GM23338 (cell line): ENCODE results near the gene SOHLH1. TPM values are rescaled to one million over a fixed set of nuclear protein-coding genes. Genes with fewer than 3 reads are reported as not detected.

Source experiments
- ATAC-seq: fragments of 200-7000 bp; cut with Tn5 transposase; 3 replicates; pipeline ENCODE4 v1.9.1; 2020
- DNase-seq: peaks from one replicate; pipeline ENCODE4 v3.0.0-alpha.2; 2015; ENCODE audit warnings: low spot score
- H2AFZ ChIP-seq: fragments of 200-600 bp; sonication (generic); 2 replicates; pipeline ENCODE4 v1.8.0; 2016; ENCODE audit warnings: antibody characterized with exemption, mild to moderate bottlenecking, moderate library complexity
- H3F3A ChIP-seq: fragments of 200-600 bp; sonication (generic); replicated peaks from 2 replicates; pipeline ENCODE4 v1.8.0; 2017; ENCODE audit warnings: antibody characterized with exemption, mixed run types, low read depth
- H3K27ac ChIP-seq: fragments of 200-600 bp; sonication (generic); 2 replicates; pipeline ENCODE4 v1.6.1; 2016; ENCODE audit warnings: low read depth
- H3K27me3 ChIP-seq: fragments of 200-600 bp; sonication (generic); 2 replicates; pipeline ENCODE4 v1.8.0; 2016; ENCODE audit warnings: mild to moderate bottlenecking, mixed run types, moderate library complexity; ENCODE audit not compliant: insufficient read depth
- H3K36me3 ChIP-seq: fragments of 200-600 bp; sonication (generic); 2 replicates; pipeline ENCODE4 v1.8.0; 2016; ENCODE audit warnings: mild to moderate bottlenecking; ENCODE audit not compliant: insufficient read depth
- H3K4me1 ChIP-seq: fragments of 200-600 bp; sonication (generic); 2 replicates; pipeline ENCODE4 v1.8.0; 2016; ENCODE audit warnings: mild to moderate bottlenecking, moderate library complexity; ENCODE audit not compliant: insufficient read depth
- H3K4me2 ChIP-seq: fragments of 200-600 bp; sonication (generic); 2 replicates; pipeline ENCODE4 v1.7.1; 2017; ENCODE audit warnings: mixed run types
- H3K4me3 ChIP-seq: fragments of 200-600 bp; sonication (generic); 2 replicates; pipeline ENCODE4 v1.6.1; 2016; ENCODE audit warnings: mixed run types
- H3K79me2 ChIP-seq: fragments of 200-600 bp; sonication (generic); replicated peaks from 2 replicates; pipeline ENCODE4 v1.8.0; 2017; ENCODE audit warnings: mild to moderate bottlenecking; ENCODE audit not compliant: insufficient read depth
- H3K9me2 ChIP-seq: fragments of 200-600 bp; sonication (generic); 2 replicates; pipeline ENCODE4 v1.8.0; 2017; ENCODE audit not compliant: insufficient read depth
- H4K20me1 ChIP-seq: fragments of 200-600 bp; sonication (generic); replicated peaks from 2 replicates; pipeline ENCODE4 v1.8.0; 2017; ENCODE audit warnings: mild to moderate bottlenecking; ENCODE audit not compliant: insufficient read depth
- H3K27ac Mint-ChIP-seq: 2 replicates; pipeline ENCODE4 v1.8.0; 2020; ENCODE audit warnings: inconsistent platforms, mild to moderate bottlenecking, moderate library complexity, mixed read lengths
- H3K27me3 Mint-ChIP-seq: 3 replicates; pipeline ENCODE4 v1.8.0; 2022; ENCODE audit warnings: low read depth, mild to moderate bottlenecking, moderate library complexity, mixed read lengths, inconsistent platforms; ENCODE audit not compliant: insufficient read depth, poor library complexity
- H3K36me3 Mint-ChIP-seq: 3 replicates; pipeline ENCODE4 v1.8.0; 2021; ENCODE audit warnings: low read depth, mild to moderate bottlenecking, inconsistent platforms, moderate library complexity, mixed read lengths
- H3K4me1 Mint-ChIP-seq: 3 replicates; pipeline ENCODE4 v1.8.0; 2020; ENCODE audit warnings: mild to moderate bottlenecking, inconsistent platforms, mixed read lengths
- H3K4me3 Mint-ChIP-seq: 3 replicates; pipeline ENCODE4 v1.8.0; 2021; ENCODE audit warnings: moderate library complexity, mild to moderate bottlenecking, inconsistent platforms, mixed read lengths
- H3K9me3 Mint-ChIP-seq: 3 replicates; pipeline ENCODE4 v1.8.0; 2020; ENCODE audit warnings: moderate library complexity, mild to moderate bottlenecking, inconsistent platforms, mixed read lengths
- CREB1 ChIP-seq: fragments of 250-450 bp; sonication (Bioruptor Pico); IDR thresholded peaks from 2 replicates; pipeline ENCODE4 v1.5.0; 2020; ENCODE audit warnings: low read depth, mild to moderate bottlenecking, moderate library complexity
- ETS1 ChIP-seq: IDR thresholded peaks from 2 replicates; pipeline ENCODE4 v1.6.1; 2016; ENCODE audit warnings: antibody characterized with exemption
- EZH2 ChIP-seq: fragments of 200-600 bp; sonication (generic); IDR thresholded peaks from one replicate; pipeline ENCODE4 v1.8.0; 2017; ENCODE audit warnings: antibody characterized with exemption, mild to moderate bottlenecking, low read depth; ENCODE audit not compliant: unreplicated experiment
- EZH2phosphoT487 ChIP-seq: fragments of 200-600 bp; sonication (generic); IDR thresholded peaks from one replicate; pipeline ENCODE4 v1.8.1; 2018; ENCODE audit warnings: antibody characterized with exemption; ENCODE audit not compliant: unreplicated experiment
- JUNB ChIP-seq: IDR thresholded peaks from one replicate; pipeline ENCODE4 v1.6.1; 2016; ENCODE audit warnings: antibody characterized with exemption; ENCODE audit not compliant: unreplicated experiment
- NANOG ChIP-seq: IDR thresholded peaks from 2 replicates; pipeline ENCODE4 v1.6.1; 2016; ENCODE audit warnings: antibody characterized with exemption, borderline replicate concordance
- POLR2AphosphoS5 ChIP-seq: IDR thresholded peaks from 2 replicates; pipeline ENCODE4 v1.6.1; 2016; ENCODE audit warnings: antibody characterized with exemption, low read depth
- STAT1 ChIP-seq: IDR thresholded peaks from one replicate; pipeline ENCODE4 v1.6.1; 2016; ENCODE audit warnings: antibody characterized with exemption; ENCODE audit not compliant: unreplicated experiment
- ZNF114 ChIP-seq: fragments of 250-450 bp; sonication (Bioruptor Pico); IDR thresholded peaks from 2 replicates; pipeline ENCODE4 v1.5.0; 2020; ENCODE audit warnings: mild to moderate bottlenecking, moderate library complexity
- ZNF331 ChIP-seq: fragments of 250-450 bp; sonication (Bioruptor Pico); IDR thresholded peaks from 2 replicates; pipeline ENCODE4 v1.5.0; 2020; ENCODE audit warnings: low read depth, mild to moderate bottlenecking, moderate library complexity
- ZNF462 ChIP-seq: fragments of 250-450 bp; sonication (Bioruptor Pico); IDR thresholded peaks from 2 replicates; pipeline ENCODE4 v1.5.0; 2020; ENCODE audit warnings: mild to moderate bottlenecking, moderate library complexity
- polyA plus RNA-seq: library from polyadenylated mRNA; unstranded; fragments of >200 nt; fragmentation: Nextera tagmentation; extraction: Ambion mirVana; gene quantifications from 2 replicates; pipeline ENCODE4 v1.2.1, GENCODE V29; 2016
- total RNA-seq: library from RNA; depleted of rRNA; stranded (reverse); fragments of >200 nt; shearing (Covaris generic); gene quantifications from 2 replicates; pipeline ENCODE4 v1.2.3, GENCODE V29; 2014
- TF ChIP-seq, protein P1 (sequence below): IDR thresholded peaks from one replicate; pipeline ENCODE4 v1.6.1; 2018; ENCODE audit warnings: antibody characterized with exemption; ENCODE audit not compliant: unreplicated experiment
- TF ChIP-seq, protein P2 (sequence below), 2 experiments: fragments of 200-600 bp in 1 of 2; sonication (generic) in 1 of 2; conservative IDR thresholded peaks; 2 replicates each; pipeline versions ENCODE4 v1.5.1 to v1.6.1; 2016 to 2017; ENCODE audit warnings: antibody characterized with exemption in 2 of 2, low read depth in 2 of 2, mild to moderate bottlenecking in 2 of 2, moderate library complexity in 1 of 2

Gene SOHLH1
- total and polyA plus RNA-seq, 2 experiments from 2014 or later, result 0.21 TPM; not detected in 1

DNA sequence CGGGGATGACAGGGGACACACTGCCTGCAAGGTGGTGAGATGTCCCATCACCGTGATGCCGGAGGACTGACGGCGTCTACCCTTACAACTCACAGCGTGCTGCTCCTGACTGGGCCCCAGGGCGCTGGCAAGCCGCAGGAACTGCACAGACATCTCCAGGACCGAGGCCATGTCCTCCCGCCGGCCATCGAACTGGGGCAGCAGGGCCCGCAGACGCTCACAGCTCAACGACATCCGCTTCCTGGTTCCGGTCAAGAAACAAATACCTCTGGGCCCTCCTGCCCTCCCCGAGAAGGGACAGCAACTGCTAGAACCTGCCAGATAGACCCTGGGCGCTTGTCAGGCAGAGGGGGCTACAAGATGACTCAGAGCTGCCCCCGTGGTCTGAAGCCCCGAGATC, 1.0 kb downstream of the SOHLH1 start:
- no peak overlapping the region for H3K4me3 ChIP-seq
- 0 out of 2 replicates have a peak, but pooled peaks cover 3% of the 10 kb centered on the region for H3K27me3 ChIP-seq
- no peak for ATAC-seq
- H3K4me2 ChIP-seq, result no peak overlapping the region
- H3K9me2 ChIP-seq, result no peaks in the 10 kb centered on the region
- no peaks in the 10 kb centered on the region for H3K9me3 Mint-ChIP-seq
- no peak overlapping the region for H3K27ac Mint-ChIP-seq
- H3K4me3 Mint-ChIP-seq, result no peak overlapping the region
- no peak overlapping the region for H3K27ac ChIP-seq
- H3K4me1 Mint-ChIP-seq, result no peaks in the 10 kb centered on the region
- no peaks in the 10 kb centered on the region for H3F3A ChIP-seq
- TF ChIP-seq, protein P1, sequence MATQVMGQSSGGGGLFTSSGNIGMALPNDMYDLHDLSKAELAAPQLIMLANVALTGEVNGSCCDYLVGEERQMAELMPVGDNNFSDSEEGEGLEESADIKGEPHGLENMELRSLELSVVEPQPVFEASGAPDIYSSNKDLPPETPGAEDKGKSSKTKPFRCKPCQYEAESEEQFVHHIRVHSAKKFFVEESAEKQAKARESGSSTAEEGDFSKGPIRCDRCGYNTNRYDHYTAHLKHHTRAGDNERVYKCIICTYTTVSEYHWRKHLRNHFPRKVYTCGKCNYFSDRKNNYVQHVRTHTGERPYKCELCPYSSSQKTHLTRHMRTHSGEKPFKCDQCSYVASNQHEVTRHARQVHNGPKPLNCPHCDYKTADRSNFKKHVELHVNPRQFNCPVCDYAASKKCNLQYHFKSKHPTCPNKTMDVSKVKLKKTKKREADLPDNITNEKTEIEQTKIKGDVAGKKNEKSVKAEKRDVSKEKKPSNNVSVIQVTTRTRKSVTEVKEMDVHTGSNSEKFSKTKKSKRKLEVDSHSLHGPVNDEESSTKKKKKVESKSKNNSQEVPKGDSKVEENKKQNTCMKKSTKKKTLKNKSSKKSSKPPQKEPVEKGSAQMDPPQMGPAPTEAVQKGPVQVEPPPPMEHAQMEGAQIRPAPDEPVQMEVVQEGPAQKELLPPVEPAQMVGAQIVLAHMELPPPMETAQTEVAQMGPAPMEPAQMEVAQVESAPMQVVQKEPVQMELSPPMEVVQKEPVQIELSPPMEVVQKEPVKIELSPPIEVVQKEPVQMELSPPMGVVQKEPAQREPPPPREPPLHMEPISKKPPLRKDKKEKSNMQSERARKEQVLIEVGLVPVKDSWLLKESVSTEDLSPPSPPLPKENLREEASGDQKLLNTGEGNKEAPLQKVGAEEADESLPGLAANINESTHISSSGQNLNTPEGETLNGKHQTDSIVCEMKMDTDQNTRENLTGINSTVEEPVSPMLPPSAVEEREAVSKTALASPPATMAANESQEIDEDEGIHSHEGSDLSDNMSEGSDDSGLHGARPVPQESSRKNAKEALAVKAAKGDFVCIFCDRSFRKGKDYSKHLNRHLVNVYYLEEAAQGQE, result no peak
- TF ChIP-seq ZNF331 (CRISPR knock-in tag) (no peak), NANOG (no peak), CREB1 (CRISPR knock-in tag) (no peak), POLR2AphosphoS5 (no peak), ETS1 (no peak), EZH2phosphoT487 (no peak), EZH2 (no peak), ZNF462 (CRISPR knock-in tag) (no peak), STAT1 (no peak), ZNF114 (CRISPR knock-in tag) (no peak), JUNB (no peak)
- TF ChIP-seq, protein P2, sequence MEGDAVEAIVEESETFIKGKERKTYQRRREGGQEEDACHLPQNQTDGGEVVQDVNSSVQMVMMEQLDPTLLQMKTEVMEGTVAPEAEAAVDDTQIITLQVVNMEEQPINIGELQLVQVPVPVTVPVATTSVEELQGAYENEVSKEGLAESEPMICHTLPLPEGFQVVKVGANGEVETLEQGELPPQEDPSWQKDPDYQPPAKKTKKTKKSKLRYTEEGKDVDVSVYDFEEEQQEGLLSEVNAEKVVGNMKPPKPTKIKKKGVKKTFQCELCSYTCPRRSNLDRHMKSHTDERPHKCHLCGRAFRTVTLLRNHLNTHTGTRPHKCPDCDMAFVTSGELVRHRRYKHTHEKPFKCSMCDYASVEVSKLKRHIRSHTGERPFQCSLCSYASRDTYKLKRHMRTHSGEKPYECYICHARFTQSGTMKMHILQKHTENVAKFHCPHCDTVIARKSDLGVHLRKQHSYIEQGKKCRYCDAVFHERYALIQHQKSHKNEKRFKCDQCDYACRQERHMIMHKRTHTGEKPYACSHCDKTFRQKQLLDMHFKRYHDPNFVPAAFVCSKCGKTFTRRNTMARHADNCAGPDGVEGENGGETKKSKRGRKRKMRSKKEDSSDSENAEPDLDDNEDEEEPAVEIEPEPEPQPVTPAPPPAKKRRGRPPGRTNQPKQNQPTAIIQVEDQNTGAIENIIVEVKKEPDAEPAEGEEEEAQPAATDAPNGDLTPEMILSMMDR (conservative IDR thresholded peaks at IDR 0.05; ENCODE audit: low read depth in 2 of 2), result no peak
- H4K20me1 ChIP-seq, result no peaks in the 10 kb centered on the region
- no peaks in the 10 kb centered on the region for H3K36me3 Mint-ChIP-seq
- H3K79me2 ChIP-seq, result no peaks in the 10 kb centered on the region
- H3K4me1 ChIP-seq, result no peaks in the 10 kb centered on the region
- no peak for DNase-seq
- no peaks in the 10 kb centered on the region for H3K36me3 ChIP-seq
- H2AFZ ChIP-seq, result no peak overlapping the region
- peaks cover 11% of the 10 kb centered on the region for H3K27me3 Mint-ChIP-seq
